Femur (tissue), 1 donor: ENCODE data around the gene USF1.
"Not testable (repeated sequence)": the region's sequence is repeated elsewhere in the genome, so short reads cannot be mapped to it uniquely, and the experiment has no call there.

Source experiments
- DNase-seq: peaks from one replicate; pipeline ENCODE4 v3.0.0-alpha.2; 2017

USF1 gene

GRCh38 chr1:161047436-161048420 lies 2.0 kb upstream of the USF1 start:
- no peak for DNase-seq

GRCh38 chr1:161046605-161047228 lies 940 bp upstream of the USF1 start:
- no peak for DNase-seq

GRCh38 chr1:161044908-161045735 lies 655 bp downstream of the USF1 start:
- peak; percentile 78 for DNase-seq

- no peak for DNase-seq
Observed at GRCh38 chr1:161044535-161044907, 1.3 kb downstream of the USF1 start.

GRCh38 chr1:161039546-161039945 lies 6.2 kb downstream of the USF1 start:
- no peak for DNase-seq

- DNase-seq: no peak
Observed at GRCh38 chr1:161039154-161039545, 6.6 kb downstream of the USF1 start.

- DNase-seq: peak; percentile 75
Observed at GRCh38 chr1:161038523-161039153, 7.1 kb downstream of the USF1 start, which contains the start of gene TSTD1. Gene TSTD1 (minus strand): TSS chr1:161038964. CDS start chr1:161038889, 75 bp downstream.

GRCh38 chr1:161037661-161038522 lies 7.9 kb downstream of the USF1 start:
- DNase-seq: no peak

- DNase-seq: no peak
Observed at GRCh38 chr1:161033751-161034150, 12.0 kb downstream of the USF1 start.

GRCh38 chr1:161032409-161032808 lies 13.4 kb downstream of the USF1 start:
- DNase-seq: no peak

GRCh38 chr1:161031874-161032273 lies 13.9 kb downstream of the USF1 start:
- DNase-seq: no peak

- DNase-seq: not testable (repeated sequence)
Observed at GRCh38 chr1:161029466-161029865, 16.3 kb downstream of the USF1 start.

GRCh38 chr1:161026954-161027353 lies 18.8 kb downstream of the USF1 start:
- not testable (repeated sequence) for DNase-seq

- not testable (repeated sequence) for DNase-seq
Observed at GRCh38 chr1:161022432-161022831, 23.3 kb downstream of the USF1 start.

- no peak for DNase-seq
Observed at GRCh38 chr1:161021970-161022353, 23.8 kb downstream of the USF1 start.

- peak; percentile 80 for DNase-seq
Observed at GRCh38 chr1:161021165-161021969, 24.4 kb downstream of the USF1 start.

- DNase-seq: no peak
Observed at GRCh38 chr1:161020509-161021164, 25.1 kb downstream of the USF1 start, which contains the start of gene F11R. Gene F11R (minus strand): TSS chr1:161021152. CDS start chr1:161021073, 79 bp downstream.

GRCh38 chr1:161019751-161020495 lies 25.9 kb downstream of the USF1 start:
- no peak for DNase-seq

GRCh38 chr1:161019111-161019660 lies 26.6 kb downstream of the USF1 start:
- not testable (repeated sequence) for DNase-seq
